H9 (cell line): ENCODE measurements around the gene NARF. TPM values are rescaled to one million over a fixed set of nuclear protein-coding genes. Genes with fewer than 3 reads are reported as not detected.

Experiments used
- DNase-seq: peaks from one replicate; pipeline ENCODE4 v3.0.0-alpha.2; 2017
- H2AFZ ChIP-seq: one replicate; pipeline ENCODE4 v1.6.1; 2013; ENCODE audit warnings: mild to moderate bottlenecking, low read length, control low read depth, moderate library complexity
- H2AK5ac ChIP-seq: 2 replicates; pipeline ENCODE4 v1.6.1; 2013; ENCODE audit warnings: low read length, control low read depth, mixed read lengths; ENCODE audit not compliant: insufficient read length
- H2BK120ac ChIP-seq: one replicate; pipeline ENCODE4 v1.6.1; 2013; ENCODE audit warnings: low read depth, mild to moderate bottlenecking, low read length, control low read depth, inconsistent platforms; ENCODE audit not compliant: poor library complexity, severe bottlenecking
- H2BK12ac ChIP-seq: 2 replicates; pipeline ENCODE4 v1.6.1; 2013; ENCODE audit warnings: low read length, control low read depth, mixed read lengths, low read depth; ENCODE audit not compliant: insufficient read length
- H2BK15ac ChIP-seq: 2 replicates; pipeline ENCODE4 v1.6.1; 2013; ENCODE audit warnings: low read depth, low read length, control low read depth
- H2BK20ac ChIP-seq: one replicate; pipeline ENCODE4 v1.6.1; 2013; ENCODE audit warnings: low read depth, mild to moderate bottlenecking, low read length, control low read depth, inconsistent platforms; ENCODE audit not compliant: poor library complexity, severe bottlenecking
- H2BK5ac ChIP-seq: 2 replicates; pipeline ENCODE4 v1.6.1; 2013; ENCODE audit warnings: low read length, control low read depth, mixed read lengths; ENCODE audit not compliant: insufficient read length
- H3K14ac ChIP-seq: 2 replicates; pipeline ENCODE4 v1.6.1; 2013; ENCODE audit warnings: low read length, control low read depth; ENCODE audit not compliant: insufficient read depth
- H3K18ac ChIP-seq: 2 replicates; pipeline ENCODE4 v1.6.1; 2013; ENCODE audit warnings: low read depth, mild to moderate bottlenecking, mixed read lengths, low read length, control low read depth; ENCODE audit not compliant: insufficient read length
- H3K23ac ChIP-seq: 2 replicates; pipeline ENCODE4 v1.6.1; 2013; ENCODE audit warnings: low read length, control low read depth, mixed read lengths, low read depth; ENCODE audit not compliant: insufficient read length
- H3K23me2 ChIP-seq: 2 replicates; pipeline ENCODE4 v1.6.1; 2013; ENCODE audit warnings: low read depth, mild to moderate bottlenecking, mixed read lengths, low read length, control low read depth; ENCODE audit not compliant: insufficient read length, poor library complexity, severe bottlenecking
- H3K27ac ChIP-seq: 2 replicates; pipeline ENCODE4 v1.5.1; 2013; ENCODE audit warnings: low read length, control low read depth, mixed read lengths, low read depth; ENCODE audit not compliant: insufficient read length
- H3K27me3 ChIP-seq: 2 replicates; pipeline ENCODE4 v1.6.1; 2013; ENCODE audit warnings: low read length, control low read depth, inconsistent platforms; ENCODE audit not compliant: insufficient read depth
- H3K4ac ChIP-seq: 2 replicates; pipeline ENCODE4 v1.6.1; 2013; ENCODE audit warnings: low read depth, mild to moderate bottlenecking, control low read depth, inconsistent platforms, low read length, moderate library complexity
- H3K4me1 ChIP-seq: 2 replicates; pipeline ENCODE4 v1.6.1; 2013; ENCODE audit warnings: low read length, control low read depth, inconsistent platforms; ENCODE audit not compliant: insufficient read depth
- H3K4me2 ChIP-seq: 2 replicates; pipeline ENCODE4 v1.6.1; 2013; ENCODE audit warnings: low read length, control low read depth, mixed read lengths; ENCODE audit not compliant: insufficient read length, insufficient read depth
- H3K56ac ChIP-seq: 2 replicates; pipeline ENCODE4 v1.6.1; 2013; ENCODE audit warnings: low read depth, mild to moderate bottlenecking, mixed read lengths, low read length, control low read depth; ENCODE audit not compliant: insufficient read length
- H3K79me1 ChIP-seq: 2 replicates; pipeline ENCODE4 v1.6.1; 2013; ENCODE audit warnings: low read depth, mild to moderate bottlenecking, moderate library complexity, low read length, control low read depth, inconsistent platforms; ENCODE audit not compliant: insufficient read depth, poor library complexity, severe bottlenecking
- H3K79me2 ChIP-seq: 2 replicates; pipeline ENCODE4 v1.6.1; 2013; ENCODE audit warnings: low read length, control low read depth, inconsistent platforms; ENCODE audit not compliant: insufficient read depth
- H3K9ac ChIP-seq: 2 replicates; pipeline ENCODE4 v1.6.1; 2013; ENCODE audit warnings: low read length, control low read depth, mixed read lengths; ENCODE audit not compliant: insufficient read length; ENCODE audit errors: extremely low read depth
- H3K9me3 ChIP-seq: one replicate; pipeline ENCODE4 v1.6.1; 2013; ENCODE audit warnings: low read depth, low read length, inconsistent platforms; ENCODE audit not compliant: control insufficient read depth
- H3T11ph ChIP-seq: one replicate; pipeline ENCODE4 v1.6.1; 2013; ENCODE audit warnings: mild to moderate bottlenecking, low read length, control low read depth, inconsistent platforms
- H4K20me1 ChIP-seq: one replicate; pipeline ENCODE4 v1.6.1; 2013; ENCODE audit not compliant: control insufficient read depth, insufficient read length, insufficient read depth
- H4K5ac ChIP-seq: 2 replicates; pipeline ENCODE4 v1.6.1; 2013; ENCODE audit warnings: low read depth, mild to moderate bottlenecking, mixed read lengths, low read length, control low read depth; ENCODE audit not compliant: insufficient read length
- H4K8ac ChIP-seq: replicated peaks from 2 replicates; pipeline ENCODE4 v1.6.1; 2013; ENCODE audit warnings: low read length, control low read depth, mixed read lengths, low read depth; ENCODE audit not compliant: insufficient read length
- H4K91ac ChIP-seq: 2 replicates; pipeline ENCODE4 v1.6.1; 2013; ENCODE audit warnings: low read depth, mild to moderate bottlenecking, moderate library complexity, mixed read lengths, low read length, control low read depth; ENCODE audit not compliant: insufficient read length
- H3K27ac Mint-ChIP-seq, 3 experiments: 2 replicates in 2 of 3; 3 replicates in 1 of 3; pipeline ENCODE4 v1.8.0; 2020 to 2021; ENCODE audit warnings: mixed read lengths in 3 of 3, mild to moderate bottlenecking in 1 of 3, moderate library complexity in 1 of 3
- H3K27me3 Mint-ChIP-seq: 2 replicates; pipeline ENCODE4 v1.8.0; 2021; ENCODE audit warnings: low read depth, mild to moderate bottlenecking, moderate library complexity, mixed read lengths
- H3K36me3 Mint-ChIP-seq, 3 experiments: 2 replicates in 2 of 3; 3 replicates in 1 of 3; pipeline ENCODE4 v1.8.0; 2020 to 2021; ENCODE audit warnings: low read depth in 3 of 3, mixed read lengths in 3 of 3; ENCODE audit not compliant: insufficient read depth in 1 of 3
- H3K4me1 Mint-ChIP-seq, 2 experiments: 2 replicates each; pipeline ENCODE4 v1.8.0; 2020; ENCODE audit warnings: mixed read lengths in 2 of 2
- H3K4me3 Mint-ChIP-seq, 2 experiments: 2 replicates in 1 of 2; 3 replicates in 1 of 2; pipeline ENCODE4 v1.8.0; 2020 to 2021; ENCODE audit warnings: mild to moderate bottlenecking in 2 of 2, mixed read lengths in 2 of 2, moderate library complexity in 1 of 2
- H3K9me3 Mint-ChIP-seq, 2 experiments: 2 replicates in 1 of 2; 3 replicates in 1 of 2; pipeline ENCODE4 v1.8.0; 2020; ENCODE audit warnings: mild to moderate bottlenecking in 2 of 2, mixed read lengths in 2 of 2, moderate library complexity in 1 of 2
- WGBS: extraction: QIAGEN DNeasy Blood & Tissue Kit; methylation state at CpG from one replicate; pipeline ENCODE4 v1.1.7; 2013; ENCODE audit warnings: missing lambda C conversion rate, low lambda C conversion rate, mixed read lengths; ENCODE audit not compliant: insufficient read length; ENCODE audit errors: extremely low coverage; 5-methylcytosine and 5-hydroxymethylcytosine counted together
- total RNA-seq: library from RNA; stranded (reverse); gene quantifications from 2 replicates; pipeline ENCODE4 v1.2.1, GENCODE V29; 2021
- TF ChIP-seq, protein P1 (sequence below): fragments of 200-600 bp; sonication (generic); conservative IDR thresholded peaks from 3 replicates; pipeline ENCODE4 v1.8.0; 2021; ENCODE audit warnings: antibody characterized with exemption, mild to moderate bottlenecking

Gene NARF
- total RNA-seq, 1 experiment from 2014 or later: 124 TPM

DNA sequence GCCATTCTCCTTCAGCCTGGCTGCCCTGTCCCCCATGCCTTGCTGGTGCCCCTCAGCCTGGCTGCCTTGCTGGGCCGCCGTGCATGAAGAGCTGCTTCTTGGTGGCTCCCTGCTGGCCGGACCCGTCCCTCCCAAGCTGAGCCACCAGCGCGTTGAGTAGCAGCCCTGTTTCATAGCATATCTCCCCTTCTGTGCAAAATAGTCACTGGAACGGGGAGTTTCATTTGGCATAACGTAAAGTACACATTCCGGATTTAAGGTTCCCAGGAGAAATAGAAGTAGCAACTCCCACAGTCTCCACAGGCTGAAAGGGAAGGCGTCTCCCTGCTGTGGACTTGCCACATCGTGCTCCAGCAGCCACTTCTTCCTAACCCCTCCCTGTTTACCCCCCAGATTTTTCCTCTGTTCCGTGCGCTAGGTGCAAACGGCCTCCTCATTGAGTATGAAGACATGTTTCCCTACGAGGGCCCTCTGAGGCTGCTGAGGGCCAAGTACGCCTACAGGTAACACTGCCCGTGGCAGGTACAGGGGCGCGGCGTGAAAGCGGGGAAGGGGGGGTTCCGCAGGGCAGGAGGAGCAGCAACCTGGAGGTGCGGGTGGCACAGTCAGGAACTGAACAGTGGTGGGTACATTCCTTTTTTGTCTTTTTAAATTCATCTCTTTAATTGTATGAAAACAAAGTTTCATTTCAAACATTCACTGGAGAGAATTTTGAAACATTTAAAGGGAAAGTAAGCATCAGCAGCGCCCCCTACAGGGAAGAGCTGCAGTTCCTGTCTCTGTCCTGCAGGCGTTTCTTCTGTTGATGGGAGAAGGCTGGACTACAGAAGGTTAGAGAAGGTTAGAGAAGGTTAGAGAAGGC is 34.3 kb upstream of the NARF start:
- Mint-ChIP-seq H3K36me3 (peaks cover 31 to 41% (median 32%) of the 10 kb centered on the region in 3 experiments), H3K27ac (peak overlapping the region in 1 of 3 experiments; percentile 36; a peak in 2 of 7 replicates), H3K4me3 (no peak overlapping the region; a peak in 1 of 5 replicates), H3K4me1 (peaks cover 0 to 1% of the 10 kb centered on the region in 2 experiments; a peak in 1 of 4 replicates), H3K27me3 (no peaks in the 10 kb centered on the region; the same call in 1 of the 2 replicates), H3K9me3 (peaks cover 18% of the 10 kb centered on the region in 2 experiments)
- H3K18ac ChIP-seq: no peak overlapping the region
- H3T11ph ChIP-seq: no peak overlapping the region
- no peak overlapping the region for H2BK5ac ChIP-seq
- H3K14ac ChIP-seq: no peak overlapping the region
- H3K79me1 ChIP-seq: no peaks in the 10 kb centered on the region
- H3K4me2 ChIP-seq: no peak overlapping the region
- H4K5ac ChIP-seq: no peak overlapping the region
- no peak overlapping the region for H3K4ac ChIP-seq
- H3K9me3 ChIP-seq: no peaks in the 10 kb centered on the region
- H2BK15ac ChIP-seq: no peak overlapping the region
- no peaks in the 10 kb centered on the region for H3K79me2 ChIP-seq
- H3K27ac ChIP-seq: no peak overlapping the region
- no CpG with 5 or more reads among the region's 25 CpGs for WGBS
- no peak overlapping the region for H4K91ac ChIP-seq
- H4K8ac ChIP-seq: no peak overlapping the region
- H2BK120ac ChIP-seq: no peak overlapping the region
- no peak overlapping the region for H3K56ac ChIP-seq
- H2AFZ ChIP-seq: no peak overlapping the region
- peak; percentile 69 for DNase-seq
- no peaks in the 10 kb centered on the region for H4K20me1 ChIP-seq
- H3K27me3 ChIP-seq: no peaks in the 10 kb centered on the region
- no peak overlapping the region for H2BK20ac ChIP-seq
- no peaks in the 10 kb centered on the region for H3K23me2 ChIP-seq
- no peak overlapping the region for H3K23ac ChIP-seq
- no peaks in the 10 kb centered on the region; the same call in 1 of the 2 replicates for H3K4me1 ChIP-seq
- no peak overlapping the region for H2AK5ac ChIP-seq
- no peak overlapping the region for H2BK12ac ChIP-seq
- TF ChIP-seq, protein P1, sequence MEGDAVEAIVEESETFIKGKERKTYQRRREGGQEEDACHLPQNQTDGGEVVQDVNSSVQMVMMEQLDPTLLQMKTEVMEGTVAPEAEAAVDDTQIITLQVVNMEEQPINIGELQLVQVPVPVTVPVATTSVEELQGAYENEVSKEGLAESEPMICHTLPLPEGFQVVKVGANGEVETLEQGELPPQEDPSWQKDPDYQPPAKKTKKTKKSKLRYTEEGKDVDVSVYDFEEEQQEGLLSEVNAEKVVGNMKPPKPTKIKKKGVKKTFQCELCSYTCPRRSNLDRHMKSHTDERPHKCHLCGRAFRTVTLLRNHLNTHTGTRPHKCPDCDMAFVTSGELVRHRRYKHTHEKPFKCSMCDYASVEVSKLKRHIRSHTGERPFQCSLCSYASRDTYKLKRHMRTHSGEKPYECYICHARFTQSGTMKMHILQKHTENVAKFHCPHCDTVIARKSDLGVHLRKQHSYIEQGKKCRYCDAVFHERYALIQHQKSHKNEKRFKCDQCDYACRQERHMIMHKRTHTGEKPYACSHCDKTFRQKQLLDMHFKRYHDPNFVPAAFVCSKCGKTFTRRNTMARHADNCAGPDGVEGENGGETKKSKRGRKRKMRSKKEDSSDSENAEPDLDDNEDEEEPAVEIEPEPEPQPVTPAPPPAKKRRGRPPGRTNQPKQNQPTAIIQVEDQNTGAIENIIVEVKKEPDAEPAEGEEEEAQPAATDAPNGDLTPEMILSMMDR: peak; percentile 95
- H3K9ac ChIP-seq: no peak overlapping the region
